Smooth muscle cell (in vitro differentiated cells): ENCODE results near the gene MCRS1. TPM values are rescaled to one million over a fixed set of nuclear protein-coding genes. Genes with fewer than 3 reads are reported as not detected.

Experiments used
- DNase-seq: peaks from one replicate; lab custom pipeline; 2025; ENCODE audit not compliant: unreplicated experiment; lab: John Stamatoyannopoulos, UW
- H2AFZ ChIP-seq: fragments of 200-600 bp; sonication (generic); 2 replicates; pipeline ENCODE4 v1.6.0; 2016; ENCODE audit warnings: antibody characterized with exemption, low read depth, mild to moderate bottlenecking
- H3F3A ChIP-seq: fragments of 200-600 bp; sonication (generic); 2 replicates; pipeline ENCODE4 v1.6.0; 2017; ENCODE audit warnings: antibody characterized with exemption, low read depth
- H3K27ac ChIP-seq: fragments of 200-600 bp; sonication (generic); 2 replicates; pipeline ENCODE4 v1.5.1; 2016; ENCODE audit warnings: low read depth, mild to moderate bottlenecking
- H3K27me3 ChIP-seq: fragments of 200-600 bp; sonication (generic); 2 replicates; pipeline ENCODE4 v1.6.1; 2016; ENCODE audit warnings: low read depth, mild to moderate bottlenecking
- H3K36me3 ChIP-seq: fragments of 200-600 bp; sonication (generic); 2 replicates; pipeline ENCODE4 v1.5.1; 2016; ENCODE audit warnings: low read depth
- H3K4me1 ChIP-seq: fragments of 200-600 bp; sonication (generic); 2 replicates; pipeline ENCODE4 v1.5.1; 2016; ENCODE audit warnings: low read depth
- H3K4me2 ChIP-seq: fragments of 200-600 bp; sonication (generic); 2 replicates; pipeline ENCODE4 v1.6.0; 2016; ENCODE audit warnings: mild to moderate bottlenecking
- H3K4me3 ChIP-seq: fragments of 200-600 bp; sonication (generic); 2 replicates; pipeline ENCODE4 v1.5.1; 2016; ENCODE audit warnings: mild to moderate bottlenecking
- H3K79me2 ChIP-seq: fragments of 200-600 bp; sonication (generic); 2 replicates; pipeline ENCODE4 v1.6.0; 2016; ENCODE audit warnings: low read depth, mild to moderate bottlenecking
- H3K9ac ChIP-seq: fragments of 200-600 bp; sonication (generic); 2 replicates; pipeline ENCODE4 v1.6.0; 2016; ENCODE audit warnings: low read depth
- H3K9me3 ChIP-seq: fragments of 200-600 bp; sonication (generic); replicated peaks from 2 replicates; pipeline ENCODE4 v1.5.1; 2016; ENCODE audit warnings: low read depth
- H4K20me1 ChIP-seq: fragments of 200-600 bp; sonication (generic); 2 replicates; pipeline ENCODE4 v1.6.0; 2016; ENCODE audit warnings: low read depth
- CTCF ChIP-seq: fragments of 200-600 bp; sonication (generic); IDR thresholded peaks from 2 replicates; pipeline ENCODE4 v1.5.1; 2017; ENCODE audit warnings: borderline replicate concordance, mild to moderate bottlenecking, antibody characterized with exemption; ENCODE audit not compliant: insufficient read depth, poor library complexity, severe bottlenecking
- WGBS: methylation state at CpG from one replicate; pipeline ENCODE4 v1.1.7; 2016; ENCODE audit warnings: low lambda C conversion rate; 5-methylcytosine and 5-hydroxymethylcytosine counted together
- polyA plus RNA-seq: library from polyadenylated mRNA; unstranded; fragments of >200 nt; fragmentation: Nextera tagmentation; extraction: Ambion mirVana; gene quantifications from 2 replicates; pipeline ENCODE4 v1.2.1, GENCODE V29; 2016
- total RNA-seq: library from RNA; depleted of rRNA; stranded (reverse); fragments of >200 nt; gene quantifications from 2 replicates; pipeline ENCODE4 v1.2.3, GENCODE V29; 2014

The MCRS1 gene
- total and polyA plus RNA-seq, 2 experiments from 2014 or later = 41.4 to 54.4 TPM

GRCh38 chr12:49585477-49586459 lies 17.8 kb upstream of the MCRS1 start:
- no peak overlapping the region for H3K27ac ChIP-seq
- H3K36me3 ChIP-seq = no peaks in the 10 kb centered on the region
- H3K27me3 ChIP-seq = no peaks in the 10 kb centered on the region
- no peak for DNase-seq
- peaks cover 5% of the 10 kb centered on the region for H3K4me1 ChIP-seq
- H3K79me2 ChIP-seq = no peaks in the 10 kb centered on the region
- TF ChIP-seq CTCF = no peak
- H3K9ac ChIP-seq = no peak overlapping the region
- H3K4me3 ChIP-seq = no peak overlapping the region
- no peaks in the 10 kb centered on the region for H3F3A ChIP-seq
- no peak overlapping the region for H2AFZ ChIP-seq
- no peak overlapping the region for H3K4me2 ChIP-seq
- peaks cover 6% of the 10 kb centered on the region for H4K20me1 ChIP-seq
- WGBS = 91% methylated on average over 16 of the region's 16 CpGs
- H3K9me3 ChIP-seq = no peaks in the 10 kb centered on the region

GRCh38 chr12:49584591-49584990 lies 16.6 kb upstream of the MCRS1 start:
- WGBS = 94% methylated on average over 7 of the region's 7 CpGs
- Histone ChIP-seq H3K4me1 (peaks cover 7% of the 10 kb centered on the region), H3F3A (no peaks in the 10 kb centered on the region), H3K27me3 (no peaks in the 10 kb centered on the region), H3K27ac (no peak overlapping the region), H2AFZ (no peak overlapping the region), H3K36me3 (no peaks in the 10 kb centered on the region), H3K4me2 (no peak overlapping the region), H3K9ac (no peak overlapping the region), H3K9me3 (no peaks in the 10 kb centered on the region), H3K4me3 (no peak overlapping the region), H3K79me2 (no peaks in the 10 kb centered on the region), H4K20me1 (peaks cover 13% of the 10 kb centered on the region)
- no peak for TF ChIP-seq CTCF
- DNase-seq = no peak

- Histone ChIP-seq H3F3A (no peaks in the 10 kb centered on the region), H4K20me1 (peaks cover 21% of the 10 kb centered on the region), H3K36me3 (no peaks in the 10 kb centered on the region), H3K4me3 (no peak overlapping the region), H3K4me1 (peaks cover 16% of the 10 kb centered on the region), H3K9me3 (no peaks in the 10 kb centered on the region), H3K27me3 (no peaks in the 10 kb centered on the region), H2AFZ (no peak overlapping the region), H3K9ac (no peak overlapping the region), H3K27ac (no peak overlapping the region), H3K4me2 (no peak overlapping the region), H3K79me2 (no peaks in the 10 kb centered on the region)
- 94% methylated on average over 13 of the region's 13 CpGs for WGBS
- TF ChIP-seq CTCF = no peak
- DNase-seq = no peak
Observed at GRCh38 chr12:49583366-49584094, 15.6 kb upstream of the MCRS1 start.
